OCI-LY7 (cell line): ENCODE data around the gene RIN3. TPM values are rescaled to one million over a fixed set of nuclear protein-coding genes. Genes with fewer than 3 reads are reported as not detected.

ENCODE experiments used
- BruUV-seq: library from RNA; stranded (reverse); fragments of 400-500 nt; replicated peaks from 2 replicates; lab custom pipeline; 2021; lab: Mats Ljungman, UMichigan
- CTCF ChIA-PET: fragments of 300-600 bp; sonication (Branson Sonifier 250); formaldehyde crosslinking; loops from one replicate; lab custom pipeline; 2022; ENCODE audit warnings: antibody characterized with exemption; ENCODE audit not compliant: unreplicated experiment; lab: Charles Lee
- POLR2A ChIA-PET: fragments of 300-600 bp; sonication (Branson Sonifier 250); formaldehyde crosslinking; loops from one replicate; lab custom pipeline; 2022; ENCODE audit warnings: antibody characterized with exemption; lab: Charles Lee
- DNase-seq: peaks from one replicate; pipeline ENCODE4 v3.0.0-alpha.2; 2015; ENCODE audit warnings: low spot score
- H2AFZ ChIP-seq: fragments of 200-600 bp; sonication (generic), shearing (Covaris generic); 2 replicates; pipeline ENCODE4 v1.6.1; 2014; ENCODE audit warnings: mild to moderate bottlenecking, antibody characterized with exemption, low read length, moderate library complexity
- H3K27ac ChIP-seq: fragments of 200-600 bp; sonication (generic); 2 replicates; pipeline ENCODE4 v1.5.1; 2014; ENCODE audit warnings: mixed run types, low read depth, mild to moderate bottlenecking, moderate library complexity, low read length, inconsistent platforms; ENCODE audit not compliant: poor library complexity, severe bottlenecking
- H3K36me3 ChIP-seq: fragments of 200-600 bp; sonication (generic); 2 replicates; pipeline ENCODE4 v1.6.1; 2014; ENCODE audit warnings: mild to moderate bottlenecking, antibody characterized with exemption, low read length, moderate library complexity, mixed read lengths; ENCODE audit not compliant: insufficient read depth
- H3K4me1 ChIP-seq: fragments of 200-600 bp; sonication (generic); 2 replicates; pipeline ENCODE4 v1.5.1; 2014; ENCODE audit warnings: mild to moderate bottlenecking, low read length; ENCODE audit not compliant: insufficient read depth, poor library complexity, severe bottlenecking
- H3K4me2 ChIP-seq: fragments of 200-600 bp; sonication (generic); 2 replicates; pipeline ENCODE4 v1.6.1; 2014; ENCODE audit warnings: mild to moderate bottlenecking, low read length
- H3K4me3 ChIP-seq: fragments of 200-600 bp; sonication (generic); 2 replicates; pipeline ENCODE4 v1.5.1; 2014; ENCODE audit warnings: mild to moderate bottlenecking, low read depth, low read length; ENCODE audit not compliant: poor library complexity, severe bottlenecking
- H3K79me2 ChIP-seq: fragments of 200-600 bp; sonication (generic); 2 replicates; pipeline ENCODE4 v1.6.1; 2016; ENCODE audit warnings: low read depth, mild to moderate bottlenecking, low read length, moderate library complexity, mixed read lengths; ENCODE audit not compliant: insufficient read depth
- H3K9me2 ChIP-seq: fragments of 200-600 bp; sonication (generic); 2 replicates; pipeline ENCODE4 v1.6.1; 2016; ENCODE audit warnings: mild to moderate bottlenecking, low read length, mixed read lengths; ENCODE audit not compliant: insufficient read depth
- H3K9me3 ChIP-seq: fragments of 200-600 bp; sonication (generic); 2 replicates; pipeline ENCODE4 v1.6.1; 2014; ENCODE audit warnings: mild to moderate bottlenecking, mixed run types, low read length, mixed read lengths
- H4K20me1 ChIP-seq: fragments of 200-600 bp; sonication (generic); 2 replicates; pipeline ENCODE4 v1.6.1; 2014; ENCODE audit warnings: mild to moderate bottlenecking, antibody characterized with exemption, low read length, moderate library complexity, mixed read lengths; ENCODE audit not compliant: insufficient read depth
- EZH2phosphoT487 ChIP-seq: fragments of 200-600 bp; sonication (generic); IDR thresholded peaks from 2 replicates; pipeline ENCODE4 v1.6.1; 2018; ENCODE audit warnings: low read depth, borderline replicate concordance, mild to moderate bottlenecking, mixed run types, antibody characterized with exemption, low read length, moderate library complexity, mixed read lengths
- intact Hi-C: fragments of 100-400 bp; cut with micrococcal nuclease; formaldehyde crosslinking; loops from one replicate; pipeline ENCODE4 v1.10.0; 2022; ENCODE audit not compliant: unreplicated experiment
- total RNA-seq, 2 experiments: library from RNA; depleted of rRNA in 1 of 2; stranded (reverse); fragments of >200 nt in 1 of 2; shearing (Covaris generic) in 1 of 2; gene quantifications; 2 replicates each; pipeline ENCODE4 v1.2.3, GENCODE V29; 2014 to 2022
- TF ChIP-seq, protein P1 (sequence below): fragments of 200-600 bp; sonication (generic); conservative IDR thresholded peaks from 2 replicates; pipeline ENCODE4 v1.5.1; 2014; ENCODE audit warnings: mild to moderate bottlenecking, antibody characterized with exemption, low read length, moderate library complexity, mixed read lengths

The RIN3 gene
- total RNA-seq, 2 experiments from 2014 or later: not detected

DNA sequence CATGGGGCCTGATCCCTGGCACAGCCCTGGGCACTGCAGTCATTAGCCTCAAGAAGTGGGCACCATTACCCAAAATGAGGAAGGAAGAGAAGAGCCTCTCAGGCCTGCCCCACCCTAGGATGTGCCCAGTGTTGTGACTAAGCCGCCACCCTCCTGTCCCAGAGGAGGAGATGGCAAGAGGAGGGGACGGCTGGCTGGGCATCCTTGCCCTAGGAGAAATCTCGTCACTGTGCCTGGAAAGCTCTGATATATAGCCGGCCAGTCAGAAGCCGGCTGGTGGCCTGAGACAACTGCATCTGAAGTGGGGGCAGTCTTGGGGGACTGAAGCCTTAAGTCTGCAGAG is 119.7 kb downstream of the RIN3 start:
- Histone ChIP-seq H3K4me1 (no peaks in the 10 kb centered on the region), H3K9me3 (no peaks in the 10 kb centered on the region), H2AFZ (no peak overlapping the region), H3K9me2 (no peaks in the 10 kb centered on the region), H3K79me2 (no peaks in the 10 kb centered on the region), H3K4me3 (no peak overlapping the region), H3K27ac (no peak overlapping the region), H4K20me1 (no peaks in the 10 kb centered on the region), H3K36me3 (no peaks in the 10 kb centered on the region), H3K4me2 (no peak overlapping the region)
- CTCF ChIA-PET: no interaction called here
- TF ChIP-seq, protein P1, sequence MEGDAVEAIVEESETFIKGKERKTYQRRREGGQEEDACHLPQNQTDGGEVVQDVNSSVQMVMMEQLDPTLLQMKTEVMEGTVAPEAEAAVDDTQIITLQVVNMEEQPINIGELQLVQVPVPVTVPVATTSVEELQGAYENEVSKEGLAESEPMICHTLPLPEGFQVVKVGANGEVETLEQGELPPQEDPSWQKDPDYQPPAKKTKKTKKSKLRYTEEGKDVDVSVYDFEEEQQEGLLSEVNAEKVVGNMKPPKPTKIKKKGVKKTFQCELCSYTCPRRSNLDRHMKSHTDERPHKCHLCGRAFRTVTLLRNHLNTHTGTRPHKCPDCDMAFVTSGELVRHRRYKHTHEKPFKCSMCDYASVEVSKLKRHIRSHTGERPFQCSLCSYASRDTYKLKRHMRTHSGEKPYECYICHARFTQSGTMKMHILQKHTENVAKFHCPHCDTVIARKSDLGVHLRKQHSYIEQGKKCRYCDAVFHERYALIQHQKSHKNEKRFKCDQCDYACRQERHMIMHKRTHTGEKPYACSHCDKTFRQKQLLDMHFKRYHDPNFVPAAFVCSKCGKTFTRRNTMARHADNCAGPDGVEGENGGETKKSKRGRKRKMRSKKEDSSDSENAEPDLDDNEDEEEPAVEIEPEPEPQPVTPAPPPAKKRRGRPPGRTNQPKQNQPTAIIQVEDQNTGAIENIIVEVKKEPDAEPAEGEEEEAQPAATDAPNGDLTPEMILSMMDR: no peak
- TF ChIP-seq EZH2phosphoT487: no peak
- no TSS peak for BruUV-seq
- no peak for DNase-seq
- POLR2A ChIA-PET: interaction anchor here (0.6 kb wide), 1 partner anchor 18 kb away, joined by 3 read pairs; no protein-coding TSS in a partner anchor
- intact Hi-C loops: no loop called here

DNA sequence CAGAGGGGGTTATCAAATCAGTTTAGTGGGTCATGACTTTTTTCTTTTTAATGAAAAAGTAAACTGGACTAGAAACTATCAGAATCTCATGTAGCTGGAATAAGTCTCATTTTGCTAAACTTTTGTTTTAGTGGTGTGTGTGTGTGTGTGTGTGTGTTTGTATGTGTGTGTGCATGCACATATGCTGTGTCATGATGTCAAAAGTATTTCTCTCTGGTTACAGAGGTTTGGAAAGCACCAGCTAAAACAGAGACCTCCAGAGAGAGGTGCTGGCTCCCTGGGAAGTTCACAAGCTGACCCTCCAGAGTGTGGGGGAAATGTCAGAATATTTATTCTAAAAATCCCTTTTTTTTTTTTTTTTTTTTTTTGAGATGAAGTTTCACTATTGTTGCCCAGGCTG is 120.1 kb downstream of the RIN3 start:
- Histone ChIP-seq H3K9me3 (no peaks in the 10 kb centered on the region), H3K4me3 (no peak overlapping the region), H3K9me2 (no peaks in the 10 kb centered on the region), H3K4me1 (no peaks in the 10 kb centered on the region), H3K79me2 (no peaks in the 10 kb centered on the region), H3K27ac (no peak overlapping the region), H3K36me3 (no peaks in the 10 kb centered on the region), H3K4me2 (no peak overlapping the region), H2AFZ (no peak overlapping the region), H4K20me1 (no peaks in the 10 kb centered on the region)
- TF ChIP-seq EZH2phosphoT487: no peak
- TF ChIP-seq, protein P1: no peak
- ChIA-PET CTCF (no interaction called here), POLR2A (interaction anchor here (0.6 kb wide), 1 partner anchor 18 kb away, joined by 3 read pairs; no protein-coding TSS in a partner anchor)
- no peak for DNase-seq
- intact Hi-C loops: no loop called here
- no TSS peak for BruUV-seq

DNA sequence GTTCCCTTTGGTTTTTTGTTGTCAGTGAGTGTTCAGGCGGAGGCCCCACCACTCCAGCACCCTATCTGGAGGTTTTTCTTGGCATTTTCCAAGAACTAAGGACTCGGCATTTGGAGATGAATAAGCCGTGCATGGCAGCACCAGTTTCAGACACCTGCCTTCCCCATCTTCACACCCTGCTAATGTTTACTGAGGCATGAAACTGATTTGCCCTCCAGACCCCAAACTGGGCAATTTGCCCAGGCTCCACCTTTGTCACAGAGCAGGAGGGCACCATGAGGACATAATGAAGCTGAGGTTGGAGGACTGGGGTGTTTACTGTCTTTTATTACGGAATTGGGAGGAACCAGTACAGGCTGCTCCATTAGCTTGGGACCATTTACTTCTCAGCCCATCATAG is 121.5 kb downstream of the RIN3 start:
- BruUV-seq: no TSS peak

More for the DNA sequence above, 121.5 kb downstream of the RIN3 start:
- Histone ChIP-seq H3K79me2 (no peaks in the 10 kb centered on the region), H3K9me2 (no peaks in the 10 kb centered on the region), H3K27ac (no peak overlapping the region), H3K4me1 (no peaks in the 10 kb centered on the region), H3K4me3 (no peak overlapping the region), H2AFZ (no peak overlapping the region), H3K36me3 (no peaks in the 10 kb centered on the region), H4K20me1 (no peaks in the 10 kb centered on the region), H3K9me3 (no peaks in the 10 kb centered on the region), H3K4me2 (no peak overlapping the region)
- no peak for TF ChIP-seq EZH2phosphoT487
- TF ChIP-seq, protein P1: no peak
- intact Hi-C loops: no loop called here
- DNase-seq: no peak
- ChIA-PET CTCF (no interaction called here), POLR2A (no interaction called here)
